Epithelial cell of esophagus (primary cell): ENCODE results near the gene RCAN2.

Source experiments
- DNase-seq: peaks from one replicate; pipeline ENCODE4 v3.0.0; 2010; ENCODE audit warnings: low read depth
- H3K4me3 ChIP-seq: 2 replicates; pipeline ENCODE4 v1.5.1; 2011; ENCODE audit warnings: mild to moderate bottlenecking, low read length, control low read depth
- TF ChIP-seq, protein P1 (sequence below): IDR thresholded peaks from 2 replicates; pipeline ENCODE4 v1.5.1; 2011; ENCODE audit warnings: low read depth, mild to moderate bottlenecking, low read length, control low read depth, inconsistent platforms; ENCODE audit not compliant: insufficient read depth; ENCODE audit errors: missing control alignments

The RCAN2 gene

DNA sequence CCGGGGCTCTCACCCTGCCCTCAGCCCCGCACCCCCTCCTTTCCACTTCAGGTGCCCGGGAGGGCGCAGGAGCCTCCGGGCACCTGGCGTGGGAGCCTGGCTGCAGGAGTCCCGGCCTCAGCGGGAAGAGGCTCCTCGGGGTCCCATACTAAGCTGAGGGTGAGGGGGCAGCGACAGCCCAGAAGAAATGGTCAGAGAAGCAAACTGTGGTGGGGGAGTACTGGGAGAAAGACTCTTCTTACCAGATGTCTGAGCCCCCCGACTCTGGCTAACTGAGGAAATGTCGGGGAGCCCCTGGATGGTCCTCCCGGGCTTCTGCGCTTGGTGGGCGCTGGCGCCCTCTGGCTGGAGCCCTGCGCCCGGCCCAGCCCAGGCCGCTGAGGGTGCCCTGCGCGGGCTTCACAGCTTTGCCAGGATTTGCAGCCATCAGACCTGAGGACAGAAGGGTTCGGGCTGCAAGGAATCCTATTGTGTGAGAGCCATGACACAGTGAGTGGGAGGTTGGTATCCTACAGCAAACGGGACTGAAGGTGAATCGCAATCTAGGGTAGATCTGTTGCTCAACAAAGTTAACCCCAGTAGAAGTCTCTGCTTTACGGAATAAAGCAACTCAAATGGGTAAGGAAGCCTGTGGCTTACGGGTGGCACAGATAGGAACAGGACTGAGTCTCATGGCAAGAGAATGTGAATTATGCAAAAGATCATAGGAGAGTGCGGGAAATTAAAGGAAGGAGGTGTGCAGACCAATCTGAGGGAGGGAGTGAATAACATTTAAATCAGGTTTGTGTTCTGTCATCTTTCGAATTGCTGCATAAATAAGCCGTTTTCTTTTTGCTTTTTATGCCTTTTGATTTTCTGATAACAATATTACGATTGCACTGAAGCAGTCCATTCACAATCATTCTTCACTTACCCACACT, 639 bp upstream of the RCAN2 start:
- TF ChIP-seq, protein P1, sequence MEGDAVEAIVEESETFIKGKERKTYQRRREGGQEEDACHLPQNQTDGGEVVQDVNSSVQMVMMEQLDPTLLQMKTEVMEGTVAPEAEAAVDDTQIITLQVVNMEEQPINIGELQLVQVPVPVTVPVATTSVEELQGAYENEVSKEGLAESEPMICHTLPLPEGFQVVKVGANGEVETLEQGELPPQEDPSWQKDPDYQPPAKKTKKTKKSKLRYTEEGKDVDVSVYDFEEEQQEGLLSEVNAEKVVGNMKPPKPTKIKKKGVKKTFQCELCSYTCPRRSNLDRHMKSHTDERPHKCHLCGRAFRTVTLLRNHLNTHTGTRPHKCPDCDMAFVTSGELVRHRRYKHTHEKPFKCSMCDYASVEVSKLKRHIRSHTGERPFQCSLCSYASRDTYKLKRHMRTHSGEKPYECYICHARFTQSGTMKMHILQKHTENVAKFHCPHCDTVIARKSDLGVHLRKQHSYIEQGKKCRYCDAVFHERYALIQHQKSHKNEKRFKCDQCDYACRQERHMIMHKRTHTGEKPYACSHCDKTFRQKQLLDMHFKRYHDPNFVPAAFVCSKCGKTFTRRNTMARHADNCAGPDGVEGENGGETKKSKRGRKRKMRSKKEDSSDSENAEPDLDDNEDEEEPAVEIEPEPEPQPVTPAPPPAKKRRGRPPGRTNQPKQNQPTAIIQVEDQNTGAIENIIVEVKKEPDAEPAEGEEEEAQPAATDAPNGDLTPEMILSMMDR, result no peak
- DNase-seq, result peak; percentile 24
- peak overlapping the region; percentile 27 for H3K4me3 ChIP-seq

DNA sequence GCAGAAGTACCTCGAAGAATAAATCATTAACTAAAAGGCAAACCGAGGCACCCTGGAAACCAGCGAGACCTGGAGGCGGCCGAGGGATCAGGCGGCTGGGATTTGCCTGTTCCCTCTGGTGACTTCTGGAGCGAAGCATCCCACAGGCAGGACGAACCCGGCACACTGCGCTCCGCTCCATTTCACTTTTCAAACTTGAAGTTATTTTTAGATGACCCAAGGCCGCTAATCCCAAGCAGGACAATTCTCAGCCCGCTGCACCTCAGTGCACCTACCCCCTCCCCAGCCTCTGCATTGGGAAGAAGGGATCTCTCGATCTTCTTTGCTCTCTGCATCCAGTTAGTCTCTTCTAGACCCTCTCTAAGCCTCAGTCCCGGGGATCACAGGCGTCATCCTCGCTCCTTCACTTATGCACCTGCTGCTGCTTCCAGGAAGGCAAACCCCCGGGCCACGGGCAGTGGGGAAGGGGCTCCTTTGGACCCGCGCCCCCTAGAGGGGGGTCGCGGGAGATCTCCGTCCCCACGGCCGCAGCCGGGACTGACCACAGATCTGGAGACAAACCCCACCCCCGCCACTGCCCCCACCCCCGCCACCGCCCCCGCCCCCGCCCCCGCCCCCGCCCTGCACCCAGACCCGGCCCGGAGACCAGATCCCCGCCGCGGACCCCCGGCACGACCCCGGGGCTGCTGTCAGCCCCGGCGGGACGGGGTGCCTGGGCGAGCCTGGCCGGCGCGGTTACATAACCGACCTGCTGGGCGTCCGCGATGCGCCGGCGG, 636 bp downstream of the RCAN2 start:
- peak overlapping the region; percentile 7 for H3K4me3 ChIP-seq

DNA sequence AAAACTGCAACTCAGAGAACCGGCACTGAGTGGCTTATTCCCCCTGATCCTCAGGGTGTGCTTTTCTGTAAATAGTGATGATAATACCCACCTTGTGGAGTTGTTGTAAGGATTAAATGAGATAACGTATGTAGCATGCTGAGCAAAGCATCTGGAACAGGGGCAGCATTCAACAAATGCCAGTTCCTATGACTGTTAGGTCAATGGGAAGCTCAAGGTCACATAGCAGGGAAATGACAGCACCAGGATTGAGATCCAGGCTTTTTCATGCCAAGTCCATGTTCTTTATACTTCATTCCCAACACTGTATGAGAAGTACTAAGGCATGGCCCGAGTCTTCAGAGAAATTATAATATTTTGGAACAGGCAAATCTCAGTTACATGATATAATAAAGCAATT, 5.1 kb downstream of the RCAN2 start:
- no peak overlapping the region for H3K4me3 ChIP-seq
- DNase-seq, result no peak
- TF ChIP-seq, protein P1, result no peak

More for the DNA sequence above, 636 bp downstream of the RCAN2 start:
- DNase-seq, result no peak
- TF ChIP-seq, protein P1, result no peak

DNA sequence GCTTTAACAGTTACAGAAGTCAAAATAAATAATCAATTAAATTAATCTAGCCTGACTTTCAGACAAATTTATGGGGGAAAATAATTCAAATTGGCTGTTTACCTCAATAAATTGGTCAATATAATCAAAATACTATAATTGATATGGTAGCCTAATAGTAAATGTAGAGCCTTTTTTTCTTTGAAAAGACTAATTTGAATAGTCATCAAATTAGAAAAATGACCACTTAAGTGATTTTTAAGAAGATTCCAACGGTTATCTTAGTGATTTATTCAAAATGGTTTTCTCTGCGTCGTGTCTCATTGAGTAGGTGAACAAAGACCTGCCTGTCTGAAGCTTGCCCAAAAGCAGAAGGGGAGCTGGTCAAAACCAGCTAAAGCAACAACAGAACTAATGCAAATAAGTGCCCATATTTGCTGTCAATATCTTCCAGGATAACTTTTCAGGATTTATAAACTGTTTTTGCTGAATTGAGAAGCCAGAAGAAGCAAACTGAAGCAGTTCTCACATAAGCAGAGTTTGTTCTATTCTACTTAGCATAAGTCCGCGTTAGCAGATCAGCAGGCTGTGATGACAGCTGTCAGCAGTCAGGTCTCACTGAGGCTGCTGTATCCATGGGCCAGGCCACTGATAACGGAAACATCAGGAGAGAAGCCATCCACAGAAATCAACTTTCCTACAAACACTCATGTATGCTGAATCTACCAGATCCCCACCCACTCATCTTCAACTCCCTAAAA, 7.0 kb downstream of the RCAN2 start:
- no peak for DNase-seq
- TF ChIP-seq, protein P1, result no peak
- no peak overlapping the region for H3K4me3 ChIP-seq

DNA sequence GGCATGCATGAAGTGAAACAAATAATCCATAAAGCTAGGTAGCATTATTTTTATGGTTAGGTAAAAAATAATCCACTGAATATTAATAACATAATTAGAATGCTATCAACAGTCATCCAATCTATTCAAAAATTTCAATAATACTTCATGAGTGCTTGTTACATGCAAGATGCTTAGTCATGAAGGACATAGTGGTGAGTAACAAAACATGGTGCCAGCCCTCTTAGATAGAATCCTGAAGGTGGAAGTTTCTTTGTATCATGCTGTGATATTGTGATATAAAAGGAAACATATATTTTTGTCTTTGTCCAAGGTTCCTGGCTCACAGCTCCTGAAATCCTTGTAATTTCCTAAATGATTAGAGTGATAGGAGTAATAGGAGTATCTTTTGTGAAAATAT, 14.9 kb downstream of the RCAN2 start:
- TF ChIP-seq, protein P1, result no peak

DNA sequence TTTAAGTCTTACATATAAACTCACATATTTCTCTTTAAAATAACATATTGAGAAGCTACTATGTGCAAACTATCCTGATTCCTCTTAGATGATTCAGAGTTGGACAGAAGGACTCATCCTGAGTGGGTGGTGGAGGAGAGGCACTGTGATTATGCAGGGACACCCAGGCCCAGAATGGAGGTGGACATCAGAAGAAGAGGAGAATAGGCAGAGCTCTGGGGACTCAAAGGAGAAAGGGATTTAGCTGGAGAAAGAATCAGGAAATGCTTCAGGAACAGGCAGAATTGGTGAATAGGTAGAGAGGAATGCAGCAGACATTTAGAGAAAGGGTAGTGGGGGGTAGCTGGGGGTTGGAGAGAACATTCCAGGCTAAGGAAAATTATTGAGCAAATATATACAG, 17.4 kb downstream of the RCAN2 start:
- no peak overlapping the region for H3K4me3 ChIP-seq
- no peak for DNase-seq
- TF ChIP-seq, protein P1, result no peak

More for the DNA sequence above, 14.9 kb downstream of the RCAN2 start:
- peak; percentile 9 for DNase-seq
- no peak overlapping the region for H3K4me3 ChIP-seq
